Esophagus (tissue), 2 donors: ENCODE measurements around the gene OTOS. TPM values are rescaled to one million over a fixed set of nuclear protein-coding genes. Genes with fewer than 3 reads are reported as not detected.

Source experiments
- H3K27ac ChIP-seq, 2 donors: one replicate each; pipeline ENCODE4 v1.5.1; 2013; ENCODE audit warnings: low read depth in 2 of 2, mild to moderate bottlenecking in 2 of 2, inconsistent platforms in 1 of 2, low read length in 1 of 2, moderate library complexity in 1 of 2
- H3K27me3 ChIP-seq, 2 donors: one replicate each; pipeline ENCODE4 v1.6.1; 2013; ENCODE audit warnings: low read length in 2 of 2, control low read depth in 1 of 2, mild to moderate bottlenecking in 1 of 2; ENCODE audit not compliant: insufficient read depth in 2 of 2, control insufficient read depth in 1 of 2
- H3K36me3 ChIP-seq, 2 donors: one replicate each; pipeline ENCODE4 v1.6.1; 2013; ENCODE audit warnings: low read length in 1 of 2; ENCODE audit not compliant: control insufficient read depth in 2 of 2, insufficient read depth in 2 of 2
- H3K4me1 ChIP-seq, 2 donors: one replicate each; pipeline ENCODE4 v1.6.1; 2013; ENCODE audit warnings: low read length in 1 of 2; ENCODE audit not compliant: control insufficient read depth in 2 of 2, insufficient read depth in 2 of 2
- H3K4me3 ChIP-seq, 2 donors: one replicate each; pipeline ENCODE4 v1.5.1; 2013; ENCODE audit warnings: low read length in 2 of 2, mild to moderate bottlenecking in 2 of 2, low read depth in 1 of 2, moderate library complexity in 1 of 2
- H3K9me3 ChIP-seq, 2 donors: one replicate each; pipeline ENCODE4 v1.6.1; 2013; ENCODE audit warnings: mild to moderate bottlenecking in 2 of 2, low read depth in 1 of 2, low read length in 1 of 2, moderate library complexity in 1 of 2; ENCODE audit not compliant: control insufficient read depth in 2 of 2, insufficient read depth in 1 of 2
- WGBS, 2 donors: extraction: QIAGEN DNeasy Blood & Tissue Kit; methylation state at CpG; one replicate each; pipeline ENCODE4 v1.1.7; 2013; 5-methylcytosine and 5-hydroxymethylcytosine counted together
- polyA plus RNA-seq, 2 donors: library from polyadenylated mRNA; stranded (reverse); fragments of 200-250 nt; gene quantifications; one replicate each; pipeline ENCODE4 v1.2.3, GENCODE V29; 2013
- donor health status: healthy with polysubstance abuse.
- donor health status: Bipolar disorder and iron deficiency.

The OTOS gene
- polyA plus RNA-seq, 2 donors: not detected

- WGBS, 2 donors: 69 to 70% methylated on average over 11 of the region's 11 CpGs
- no peak overlapping the region for H3K27ac ChIP-seq
- H3K9me3 ChIP-seq: no peaks in the 10 kb centered on the region
- no peaks in the 10 kb centered on the region for H3K27me3 ChIP-seq
- H3K36me3 ChIP-seq: no peaks in the 10 kb centered on the region
- H3K4me3 ChIP-seq: no peak overlapping the region
- peaks cover 0 to 4% of the 10 kb centered on the region in 2 donors for H3K4me1 ChIP-seq
These were observed 31.1 kb downstream of the OTOS start for GRCh38 chr2:240109386-240109785.

- H3K4me1 ChIP-seq: peaks cover 0 to 4% of the 10 kb centered on the region in 2 donors
- no peak overlapping the region for H3K4me3 ChIP-seq
- H3K27me3 ChIP-seq: peaks cover 0 to 3% of the 10 kb centered on the region in 2 donors
- WGBS, 2 donors: 69 to 74% methylated on average over 6 of the region's 6 CpGs
- H3K27ac ChIP-seq: no peak overlapping the region
- no peaks in the 10 kb centered on the region for H3K9me3 ChIP-seq
- H3K36me3 ChIP-seq: no peaks in the 10 kb centered on the region
These were observed 33.0 kb downstream of the OTOS start for GRCh38 chr2:240107477-240107796.

GRCh38 chr2:240106765-240107476, 33.5 kb downstream of the OTOS start:
- peaks cover 0 to 4% of the 10 kb centered on the region in 2 donors for H3K4me1 ChIP-seq
- H3K27me3 ChIP-seq: peaks cover 0 to 3% of the 10 kb centered on the region in 2 donors
- H3K27ac ChIP-seq: no peak overlapping the region
- no peak overlapping the region for H3K4me3 ChIP-seq
- H3K36me3 ChIP-seq: no peaks in the 10 kb centered on the region
- no peaks in the 10 kb centered on the region for H3K9me3 ChIP-seq
- WGBS, 2 donors: 68% methylated on average over 17 of the region's 17 CpGs

- WGBS, 2 donors: 68 to 71% methylated on average over 11 of the region's 11 CpGs
- H3K4me1 ChIP-seq: peaks cover 0 to 4% of the 10 kb centered on the region in 2 donors
- no peaks in the 10 kb centered on the region for H3K36me3 ChIP-seq
- no peak overlapping the region for H3K4me3 ChIP-seq
- H3K27me3 ChIP-seq: peaks cover 0 to 3% of the 10 kb centered on the region in 2 donors
- no peak overlapping the region for H3K27ac ChIP-seq
- H3K9me3 ChIP-seq: no peaks in the 10 kb centered on the region
These were observed 34.5 kb downstream of the OTOS start for GRCh38 chr2:240105982-240106381.

- Histone ChIP-seq H3K27me3 (peaks cover 0 to 3% of the 10 kb centered on the region in 2 donors), H3K9me3 (no peaks in the 10 kb centered on the region), H3K4me1 (peaks cover 0 to 4% of the 10 kb centered on the region in 2 donors), H3K36me3 (no peaks in the 10 kb centered on the region), H3K27ac (no peak overlapping the region), H3K4me3 (no peak overlapping the region)
- whole genome bisulfite sequencing, 2 donors: 79 to 80% methylated on average over 4 of the region's 4 CpGs
These were observed 37.3 kb downstream of the OTOS start for GRCh38 chr2:240103136-240103535.

GRCh38 chr2:240098349-240098748, 42.1 kb downstream of the OTOS start:
- peaks cover 3 to 9% of the 10 kb centered on the region in 2 donors for H3K27me3 ChIP-seq

GRCh38 chr2:240095556-240096523, 44.6 kb downstream of the OTOS start:
- Histone ChIP-seq H3K27ac (no peak overlapping the region), H3K27me3 (peaks cover 0 to 9% of the 10 kb centered on the region in 2 donors), H3K9me3 (no peaks in the 10 kb centered on the region), H3K36me3 (no peaks in the 10 kb centered on the region), H3K4me3 (no peak overlapping the region), H3K4me1 (peaks cover 0 to 1% of the 10 kb centered on the region in 2 donors)
- 5 to 8% methylated on average over 43 of the region's 43 CpGs for WGBS, 2 donors

More at GRCh38 chr2:240098349-240098748, 42.1 kb downstream of the OTOS start:
- Histone ChIP-seq H3K9me3 (no peaks in the 10 kb centered on the region), H3K27ac (no peak overlapping the region), H3K36me3 (no peaks in the 10 kb centered on the region), H3K4me3 (no peak overlapping the region), H3K4me1 (peaks cover 0 to 1% of the 10 kb centered on the region in 2 donors)
- 61 to 67% methylated on average over 2 of the region's 2 CpGs for WGBS, 2 donors

GRCh38 chr2:240089306-240089705, 51.2 kb downstream of the OTOS start:
- H3K36me3 ChIP-seq: no peaks in the 10 kb centered on the region
- no peaks in the 10 kb centered on the region for H3K27me3 ChIP-seq
- no peaks in the 10 kb centered on the region for H3K4me1 ChIP-seq
- 47 to 52% methylated on average over 5 of the region's 5 CpGs for WGBS, 2 donors
- no peak overlapping the region for H3K27ac ChIP-seq
- H3K9me3 ChIP-seq: peaks cover 0 to 3% of the 10 kb centered on the region in 2 donors
- no peak overlapping the region for H3K4me3 ChIP-seq
